K562 (cell line): Measurements from ENCODE around the gene ADGRG1. TPM values are rescaled to one million over a fixed set of nuclear protein-coding genes. Genes with fewer than 3 reads are reported as not detected.

Experiments
- ATAC-seq: fragments of 200-7000 bp; cut with Tn5 transposase; 3 replicates; pipeline ENCODE4 v1.9.1; 2020; ENCODE audit warnings: moderate library complexity
- BruUV-seq: library from RNA; stranded (reverse); fragments of 400-500 nt; replicated peaks from 2 replicates; lab custom pipeline; 2021; lab: Mats Ljungman, UMichigan
- CTCF ChIA-PET: fragments of 300-600 bp; formaldehyde crosslinking; extraction: SDS; loops from one replicate; lab custom pipeline; 2021; ENCODE audit warnings: low intra/inter-chr PET ratio; lab: Yijun Ruan, JAX
- POLR2A ChIA-PET: fragments of 300-600, 350-650 bp; sonication (Branson Sonifier 250); formaldehyde crosslinking; extraction: SDS; loops from one replicate; lab custom pipeline; 2021; ENCODE audit warnings: antibody characterized with exemption, inconsistent platforms; lab: Yijun Ruan, JAX
- DNase-seq, 4 experiments: peaks; one replicate each; pipeline versions ENCODE4 v3.0.0 to v3.0.0-alpha.2; 2011 to 2018; ENCODE audit warnings: low spot score in 3 of 4, mixed read lengths in 3 of 4; ENCODE audit errors: extremely low read depth in 1 of 4
- FAIRE-seq: peaks from 2 replicates; lab custom pipeline; 2011; peaks lifted over from hg19 to GRCh38; lab: Jason Lieb, UNC
- H2AFZ ChIP-seq: 2 replicates; pipeline ENCODE4 v1.6.0; 2011; ENCODE audit warnings: low read depth, low read length, control low read depth, inconsistent platforms
- H3K27ac ChIP-seq: fragments of 200-600 bp; 3 replicates; pipeline ENCODE4 v1.8.0; 2011; ENCODE audit warnings: low read depth, mild to moderate bottlenecking, control low read depth, inconsistent platforms, low read length, moderate library complexity, mixed read lengths; ENCODE audit errors: extremely low read depth
- H3K27me3 ChIP-seq, 2 experiments: fragments of 300-600 bp in 1 of 2; 2 replicates in 1 of 2; 3 replicates in 1 of 2; pipeline versions ENCODE4 v1.6.0 to v1.8.0; 2011; ENCODE audit warnings: inconsistent platforms in 2 of 2, low read length in 2 of 2, mild to moderate bottlenecking in 1 of 2, mixed read lengths in 1 of 2, moderate library complexity in 1 of 2; ENCODE audit not compliant: control insufficient read depth in 2 of 2, insufficient read depth in 2 of 2
- H3K36me3 ChIP-seq: fragments of 300-600 bp; 3 replicates; pipeline ENCODE4 v1.8.0; 2011; ENCODE audit warnings: mild to moderate bottlenecking, low read length, inconsistent platforms; ENCODE audit not compliant: control insufficient read depth, insufficient read depth
- H3K4me1 ChIP-seq, 2 experiments: fragments of 200-600 bp in 1 of 2; replicated peaks in 1 of 2; 2 replicates in 1 of 2; 3 replicates in 1 of 2; pipeline versions ENCODE4 v1.5.1 to v1.8.0; 2011; ENCODE audit warnings: inconsistent platforms in 2 of 2, low read length in 2 of 2, mild to moderate bottlenecking in 1 of 2, mixed read lengths in 1 of 2, moderate library complexity in 1 of 2; ENCODE audit not compliant: control insufficient read depth in 2 of 2, insufficient read depth in 2 of 2
- H3K4me2 ChIP-seq: 2 replicates; pipeline ENCODE4 v1.6.1; 2011; ENCODE audit warnings: low read length, control low read depth, inconsistent platforms, mixed read lengths; ENCODE audit not compliant: insufficient read depth
- H3K4me3 ChIP-seq: fragments of 200-600 bp; sonication (generic), shearing (Covaris generic); 2 replicates; pipeline ENCODE4 v1.5.1; 2016; ENCODE audit warnings: control low read depth, inconsistent platforms
- H3K79me2 ChIP-seq: fragments of 200-600 bp; 3 replicates; pipeline ENCODE4 v1.8.0; 2011; ENCODE audit warnings: low read length, inconsistent platforms; ENCODE audit not compliant: control insufficient read depth, insufficient read depth
- H3K9ac ChIP-seq, 2 experiments: 2 replicates each; pipeline versions ENCODE4 v1.6.0 to v1.6.1; 2011; ENCODE audit warnings: low read depth in 2 of 2, low read length in 2 of 2, control low read depth in 1 of 2, inconsistent platforms in 1 of 2, mild to moderate bottlenecking in 1 of 2, mixed read lengths in 1 of 2; ENCODE audit not compliant: insufficient read depth in 1 of 2
- H3K9me1 ChIP-seq: one replicate; pipeline ENCODE4 v1.6.0; 2011; ENCODE audit warnings: inconsistent platforms, mild to moderate bottlenecking, low read length, moderate library complexity; ENCODE audit not compliant: control insufficient read depth, insufficient read depth
- H3K9me3 ChIP-seq: replicated peaks from 2 replicates; pipeline ENCODE4 v1.5.1; 2011; ENCODE audit warnings: low read depth, low read length, inconsistent platforms; ENCODE audit not compliant: control insufficient read depth, insufficient read depth
- H4K20me1 ChIP-seq: replicated peaks from 2 replicates; pipeline ENCODE4 v1.6.1; 2011; ENCODE audit warnings: low read length, inconsistent platforms, mixed read lengths; ENCODE audit not compliant: control insufficient read depth, insufficient read depth
- CBX2 ChIP-seq: fragments of 200-600 bp; sonication (generic); IDR thresholded peaks from one replicate; pipeline ENCODE4 v1.6.1; 2012; ENCODE audit warnings: mild to moderate bottlenecking, low read length, inconsistent platforms; ENCODE audit not compliant: insufficient read depth, poor library complexity, severe bottlenecking
- CTBP1 ChIP-seq: fragments of 450-650 bp; IDR thresholded peaks from 2 replicates; pipeline ENCODE4 v1.6.1; 2016; ENCODE audit warnings: borderline replicate concordance
- DPF2 ChIP-seq: fragments of 450-650 bp; IDR thresholded peaks from 2 replicates; pipeline ENCODE4 v1.6.1; 2016
- HBP1 ChIP-seq: fragments of 450-650 bp; formaldehyde crosslinking; IDR thresholded peaks from 2 replicates; pipeline ENCODE4 v1.4.0; 2022; ENCODE audit warnings: missing genetic modification characterization
- HLTF ChIP-seq: fragments of 450-650 bp; IDR thresholded peaks from 2 replicates; pipeline ENCODE4 v1.6.1; 2016
- IRF9 ChIP-seq: fragments of 450-650 bp; IDR thresholded peaks from 2 replicates; pipeline ENCODE4 v1.6.1; 2016; ENCODE audit warnings: missing biosample characterization, missing genetic modification characterization
- MCM7 ChIP-seq, 2 experiments: fragments of 450-650 bp; IDR thresholded peaks; 2 replicates each; pipeline ENCODE4 v1.6.1; 2016 to 2018
- MEF2D ChIP-seq: conservative IDR thresholded peaks from 2 replicates; pipeline ENCODE4 v1.6.1; 2016; ENCODE audit warnings: low read depth, missing genetic modification characterization, missing compliant biosample characterization
- NFIC ChIP-seq: fragments of 450-650 bp; IDR thresholded peaks from 2 replicates; pipeline ENCODE4 v1.6.1; 2017; ENCODE audit warnings: mild to moderate bottlenecking, inconsistent platforms
- OTX1 ChIP-seq: fragments of 450-650 bp; formaldehyde crosslinking; IDR thresholded peaks from 2 replicates; pipeline ENCODE4 v1.4.0; 2022; ENCODE audit warnings: mild to moderate bottlenecking
- PURB ChIP-seq: sonication (generic); formaldehyde crosslinking; IDR thresholded peaks from 2 replicates; pipeline ENCODE4 v1.9.0; 2021; ENCODE audit warnings: low read depth, mild to moderate bottlenecking, missing genetic modification reagents
- SOX6 ChIP-seq: fragments of 450-650 bp; IDR thresholded peaks from 2 replicates; pipeline ENCODE4 v1.6.1; 2014; ENCODE audit warnings: mild to moderate bottlenecking
- TEAD1 ChIP-seq, 2 experiments: fragments of 450-650 bp in 1 of 2; sonication (generic) in 1 of 2; formaldehyde crosslinking; IDR thresholded peaks; 2 replicates each; pipeline versions ENCODE4 v1.4.0 to v1.8.0; 2020 to 2022; ENCODE audit warnings: mild to moderate bottlenecking in 2 of 2, missing genetic modification reagents in 1 of 2
- ZBTB5 ChIP-seq: fragments of 450-650 bp; IDR thresholded peaks from 2 replicates; pipeline ENCODE4 v1.6.1; 2017; ENCODE audit warnings: antibody characterized with exemption
- ZEB2 ChIP-seq: fragments of 450-650 bp; IDR thresholded peaks from 2 replicates; pipeline ENCODE4 v1.6.1; 2016
- ZKSCAN8 ChIP-seq: fragments of 200-800 bp; sonication (Bioruptor generic); IDR thresholded peaks from 2 replicates; pipeline ENCODE4 v1.6.1; 2016; ENCODE audit warnings: missing genetic modification characterization, missing compliant biosample characterization
- ZNF395 ChIP-seq: fragments of 200-800 bp; sonication (Bioruptor generic); IDR thresholded peaks from 2 replicates; pipeline ENCODE4 v1.6.1; 2017; ENCODE audit warnings: missing genetic modification characterization, missing compliant biosample characterization
- ZNF778 ChIP-seq: fragments of 450-650 bp; formaldehyde crosslinking; IDR thresholded peaks from 2 replicates; pipeline ENCODE4 v1.4.0; 2020; ENCODE audit warnings: mild to moderate bottlenecking, moderate library complexity
- WGBS: fragments of 100-300 bp; shearing (Covaris generic); methylation state at CpG from one replicate; pipeline ENCODE4 v1.1.6; 2016; ENCODE audit warnings: low coverage, mixed read lengths; ENCODE audit not compliant: insufficient coverage; ENCODE audit errors: missing lambda C conversion rate; 5-methylcytosine and 5-hydroxymethylcytosine counted together
- in situ Hi-C: fragments of 300-500 bp; cut with MboI; formaldehyde crosslinking; loops from 4 replicates; pipeline ENCODE4 v1.15.0; 2018; ENCODE audit warnings: inconsistent platforms, mixed read lengths
- intact Hi-C: fragments of 100-400 bp; cut with micrococcal nuclease; formaldehyde crosslinking; loops from 2 replicates; pipeline ENCODE4 v1.14.2; 2022
- polyA plus RNA-seq, 8 experiments: library from polyadenylated mRNA; depleted of rRNA in 4 of 8; stranded (reverse) in 5 of 8; unstranded in 3 of 8; fragments of >200 nt; fragmentation: Nextera tagmentation in 2 of 8; fragmentation: Illumina TruSeq in 1 of 8; extraction: Ambion mirVana in 2 of 8; extraction: Trizol in 1 of 8; gene quantifications; 2 replicates each; pipeline versions ENCODE4 v1.2.1 to v1.2.3, GENCODE V29; 2011 to 2014; ENCODE audit warnings: inconsistent platforms in 1 of 8, missing spikeins in 1 of 8
- total RNA-seq, 7 experiments: library from RNA; depleted of rRNA in 6 of 7; stranded (reverse); fragments of >200 nt in 6 of 7; fragmentation: Illumina TruSeq in 2 of 7; extraction: Trizol in 2 of 7; gene quantifications; 2 replicates each; pipeline versions ENCODE4 v1.2.1 to v1.2.3, GENCODE V29; 2011 to 2021; ENCODE audit warnings: low replicate concordance in 1 of 7

Gene ADGRG1
- total and polyA plus RNA-seq, 9 of the 15 experiments (the other 6 are each of a cell fraction or from before 2014, with no cell fraction given), result 0.04 to 0.31 (median 0.16) TPM; not detected in 6

GRCh38 chr16:57628783-57629293, 408 bp downstream of the ADGRG1 start:
- H2AFZ ChIP-seq, result no peak overlapping the region
- H3K4me2 ChIP-seq, result peak overlapping the region; percentile 60
- FAIRE-seq (no peak), DNase-seq (no peak), ATAC-seq (no peak)
- no peaks in the 10 kb centered on the region for H3K79me2 ChIP-seq
- intact Hi-C loops (no loop called here), in situ Hi-C loops (no loop called here)
- 13% methylated on average over 4 of the region's 7 CpGs for WGBS
- no peaks in the 10 kb centered on the region for H3K9me3 ChIP-seq
- no peaks in the 10 kb centered on the region for H3K9me1 ChIP-seq
- BruUV-seq, result no TSS peak
- ChIA-PET CTCF (interaction anchor here (0.7 kb wide), 1 partner anchor 20 kb away, joined by 3 read pairs; no protein-coding TSS in a partner anchor), POLR2A (interaction anchor here (0.5 to 1.6 kb wide), 3 partner anchors 11 to 20 kb away, joined by 4 read pairs; no protein-coding TSS in a partner anchor)
- no peak overlapping the region; the same call in 2 of the 3 replicates for H3K27ac ChIP-seq
- H3K4me1 ChIP-seq, result peaks cover 10 to 41% of the 10 kb centered on the region in 2 experiments; a peak in 4 of 5 replicates
- H3K27me3 ChIP-seq, result peaks cover 0 to 64% of the 10 kb centered on the region in 2 experiments; a peak in 2 of 5 replicates
- H4K20me1 ChIP-seq, result 0 out of 2 replicates have a peak, but pooled peaks cover 6% of the 10 kb centered on the region
- H3K36me3 ChIP-seq, result no peaks in the 10 kb centered on the region
- peak overlapping the region in 1 of 2 experiments; percentile 70; a peak in 2 of 4 replicates for H3K9ac ChIP-seq
- H3K4me3 ChIP-seq, result no peak overlapping the region
- TF ChIP-seq DPF2 (peak; percentile 3), NFIC (0 out of 2 replicates have a peak, but pooled peaks have one; percentile 29), ZEB2 (peak; percentile 46; the same call in 1 of the 2 replicates), ZKSCAN8 (CRISPR knock-in tag) (no peak), CTBP1 (0 out of 2 replicates have a peak, but pooled peaks have one; percentile 0), SOX6 (0 out of 2 replicates have a peak, but pooled peaks have one; percentile 8), HLTF (peak; percentile 63; the same call in 1 of the 2 replicates), PURB (CRISPR knock-in tag) (no peak), MEF2D (tag) (peak; percentile 67; the same call in 1 of the 2 replicates), MCM7 (IDR thresholded peaks at IDR 0.05) (0 out of 4 replicates have a peak, but pooled peaks of 1 of the 2 experiments have one; percentile 31), HBP1 (CRISPR knock-in tag) (peak; percentile 90; the same call in 1 of the 2 replicates), ZBTB5 (peak; percentile 68), OTX1 (CRISPR knock-in tag) (peak; percentile 71; the same call in 1 of the 2 replicates), CBX2 (no peak), IRF9 (tag) (peak; percentile 14; the same call in 1 of the 2 replicates), TEAD1 (CRISPR knock-in tag; IDR thresholded peaks at IDR 0.05) (no peak), ZNF395 (CRISPR knock-in tag) (peak; percentile 54; the same call in 1 of the 2 replicates), ZNF778 (CRISPR knock-in tag) (no peak)
